Effector memory CD4-positive, alpha-beta T cell (primary cell): ENCODE results near the gene ZNF524.

Experiments used
- DNase-seq, 3 donors: peaks; one replicate each; pipeline ENCODE4 v3.0.0-alpha.2; 2020
- H3K27ac ChIP-seq: 2 replicates; pipeline ENCODE4 v1.7.0; 2013; ENCODE audit warnings: mild to moderate bottlenecking, low read length, moderate library complexity; ENCODE audit not compliant: insufficient read depth, poor library complexity, severe bottlenecking
- H3K27me3 ChIP-seq: replicated peaks from 2 replicates; pipeline ENCODE4 v1.7.0; 2013; ENCODE audit warnings: mild to moderate bottlenecking, low read length; ENCODE audit not compliant: insufficient read depth, control insufficient read depth, poor library complexity, severe bottlenecking
- H3K36me3 ChIP-seq: 2 replicates; pipeline ENCODE4 v1.7.0; 2013; ENCODE audit warnings: mild to moderate bottlenecking, low read length, moderate library complexity; ENCODE audit not compliant: control insufficient read depth, insufficient read depth
- H3K4me1 ChIP-seq: 2 replicates; pipeline ENCODE4 v1.7.0; 2013; ENCODE audit warnings: low read length, mild to moderate bottlenecking; ENCODE audit not compliant: control insufficient read depth, insufficient read depth, poor library complexity, severe bottlenecking
- H3K4me3 ChIP-seq: 2 replicates; pipeline ENCODE4 v1.7.0; 2013; ENCODE audit warnings: low read length, low read depth, mild to moderate bottlenecking; ENCODE audit not compliant: insufficient read depth, poor library complexity, severe bottlenecking
- H3K9me3 ChIP-seq: 2 replicates; pipeline ENCODE4 v1.7.0; 2013; ENCODE audit warnings: mild to moderate bottlenecking, low read length, moderate library complexity; ENCODE audit not compliant: control insufficient read depth

The ZNF524 gene

DNA sequence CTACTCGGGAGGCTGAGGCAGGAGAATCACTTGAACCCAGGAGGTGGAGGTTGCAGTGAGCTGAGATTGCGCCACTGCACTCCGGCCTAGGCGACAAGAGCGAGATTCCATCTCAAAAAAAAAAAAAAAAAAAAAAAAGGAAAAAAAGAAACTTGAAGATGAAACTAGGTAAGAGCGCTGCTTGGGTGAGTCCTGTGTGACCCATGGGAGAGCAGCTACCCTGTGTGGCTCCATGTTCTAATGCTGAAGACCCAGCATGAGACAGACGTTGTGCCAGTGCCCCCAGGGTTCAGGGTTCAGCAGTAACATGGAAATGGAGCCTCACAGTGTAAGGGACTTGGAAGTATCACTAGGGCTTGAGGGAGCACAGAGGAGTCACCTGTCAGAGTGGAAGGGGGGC is 18.3 kb downstream of the ZNF524 start:
- Histone ChIP-seq H3K9me3 (no peaks in the 10 kb centered on the region), H3K4me1 (no peaks in the 10 kb centered on the region), H3K27ac (no peak overlapping the region), H3K27me3 (no peaks in the 10 kb centered on the region), H3K4me3 (no peak overlapping the region), H3K36me3 (peaks cover 15% of the 10 kb centered on the region)
- DNase-seq: no peak

- no peak for DNase-seq
These were observed 19.2 kb downstream of the ZNF524 start for GRCh38 chr19:55619286-55619685.

GRCh38 chr19:55620410-55621204 is 20.5 kb downstream of the ZNF524 start:
- no peak for DNase-seq
- Histone ChIP-seq H3K9me3 (no peaks in the 10 kb centered on the region), H3K4me1 (no peaks in the 10 kb centered on the region), H3K27me3 (no peaks in the 10 kb centered on the region), H3K4me3 (no peak overlapping the region), H3K36me3 (peaks cover 15% of the 10 kb centered on the region), H3K27ac (no peak overlapping the region)

More at GRCh38 chr19:55619286-55619685, 19.2 kb downstream of the ZNF524 start:
- Histone ChIP-seq H3K9me3 (no peaks in the 10 kb centered on the region), H3K27ac (no peak overlapping the region), H3K27me3 (no peaks in the 10 kb centered on the region), H3K36me3 (peaks cover 15% of the 10 kb centered on the region), H3K4me3 (no peak overlapping the region), H3K4me1 (no peaks in the 10 kb centered on the region)

GRCh38 chr19:55621205-55621672 is 21.2 kb downstream of the ZNF524 start:
- Histone ChIP-seq H3K27ac (no peak overlapping the region), H3K4me1 (peaks cover 5% of the 10 kb centered on the region), H3K9me3 (no peaks in the 10 kb centered on the region), H3K4me3 (no peak overlapping the region), H3K36me3 (peaks cover 11% of the 10 kb centered on the region), H3K27me3 (no peaks in the 10 kb centered on the region)
- DNase-seq: no peak

DNA sequence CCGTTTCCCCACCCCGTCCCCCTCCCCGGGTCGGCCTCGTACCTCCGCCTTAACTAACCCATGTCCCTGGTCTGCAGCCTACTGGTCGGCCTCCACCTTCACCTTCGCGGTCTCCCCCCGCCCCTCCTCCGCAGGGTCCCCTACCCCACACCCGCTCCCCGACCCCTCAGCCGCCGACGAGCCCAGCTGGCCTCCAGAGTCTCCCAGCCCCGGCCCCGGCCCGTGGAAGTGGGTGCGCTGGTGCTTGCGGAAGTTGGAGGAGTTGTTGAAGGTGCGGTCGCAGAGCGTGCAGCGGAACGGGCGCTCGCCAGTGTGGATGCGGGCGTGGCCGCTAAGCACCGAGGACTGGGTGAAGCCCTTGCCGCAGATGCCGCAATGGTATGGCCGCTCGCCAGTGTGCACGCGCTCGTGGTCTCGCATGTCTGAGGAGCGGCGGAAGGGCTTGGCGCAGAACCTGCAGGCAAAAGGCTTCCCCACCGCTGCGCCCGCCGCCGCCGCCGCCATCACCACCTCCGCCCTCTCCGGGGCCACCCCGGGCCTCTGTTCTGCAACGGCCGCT is 21.7 kb downstream of the ZNF524 start:
- peaks cover 9% of the 10 kb centered on the region for H3K4me1 ChIP-seq
- H3K36me3 ChIP-seq: peaks cover 6% of the 10 kb centered on the region
- H3K27me3 ChIP-seq: no peaks in the 10 kb centered on the region
- H3K4me3 ChIP-seq: no peak overlapping the region
- no peaks in the 10 kb centered on the region for H3K9me3 ChIP-seq
- no peak for DNase-seq
- no peak overlapping the region for H3K27ac ChIP-seq

GRCh38 chr19:55622242-55622969 is 22.3 kb downstream of the ZNF524 start:
- Histone ChIP-seq H3K4me3 (no peak overlapping the region), H3K9me3 (no peaks in the 10 kb centered on the region), H3K36me3 (peaks cover 4% of the 10 kb centered on the region), H3K27me3 (no peaks in the 10 kb centered on the region), H3K4me1 (peaks cover 14% of the 10 kb centered on the region), H3K27ac (no peak overlapping the region)
- no peak for DNase-seq

DNA sequence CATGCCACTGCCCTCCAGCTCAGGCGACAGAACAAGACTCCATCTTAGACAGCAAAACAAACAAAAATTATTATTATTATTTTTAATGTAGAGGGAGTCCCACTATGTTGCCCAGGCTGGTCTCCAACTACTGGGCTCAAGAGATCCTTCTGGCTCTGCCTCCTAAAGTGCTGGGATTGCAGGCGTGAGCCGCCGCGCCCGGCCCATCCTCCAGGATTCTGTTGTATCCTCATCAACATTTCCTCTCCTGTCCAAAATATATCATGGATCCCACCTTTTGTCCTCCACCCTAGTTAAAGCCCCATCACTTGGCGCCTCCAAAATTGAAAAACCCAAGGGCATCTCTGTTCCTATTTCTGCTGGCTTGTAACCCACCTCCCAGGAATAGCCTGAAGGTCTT is 23.0 kb downstream of the ZNF524 start:
- Histone ChIP-seq H3K4me1 (peaks cover 14% of the 10 kb centered on the region), H3K27ac (no peak overlapping the region), H3K9me3 (no peaks in the 10 kb centered on the region), H3K4me3 (no peak overlapping the region), H3K36me3 (peaks cover 4% of the 10 kb centered on the region), H3K27me3 (no peaks in the 10 kb centered on the region)
- DNase-seq: no peak

DNA sequence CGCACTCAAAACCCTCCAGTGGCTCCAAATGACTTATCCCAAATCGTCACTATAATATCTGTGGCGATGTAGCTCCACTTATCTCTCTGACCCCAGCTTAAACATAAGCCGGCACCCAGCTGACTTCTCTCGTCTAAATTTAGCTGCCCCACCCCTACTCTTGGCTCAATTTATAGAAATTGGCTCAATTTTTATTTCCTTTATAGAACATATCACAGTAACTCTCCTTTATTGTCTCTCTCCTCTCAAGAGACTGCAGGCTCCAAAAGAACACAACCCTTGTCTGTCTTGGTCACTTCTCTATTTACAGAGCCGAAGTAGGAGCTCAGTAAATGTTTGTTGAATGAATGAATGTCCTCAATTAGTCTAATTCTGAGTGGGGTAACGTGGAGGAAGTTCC is 23.5 kb downstream of the ZNF524 start:
- no peak overlapping the region for H3K4me3 ChIP-seq
- no peak for DNase-seq
- no peaks in the 10 kb centered on the region for H3K27me3 ChIP-seq
- H3K4me1 ChIP-seq: peaks cover 14% of the 10 kb centered on the region
- peaks cover 4% of the 10 kb centered on the region for H3K36me3 ChIP-seq
- no peaks in the 10 kb centered on the region for H3K9me3 ChIP-seq
- no peak overlapping the region for H3K27ac ChIP-seq

- DNase-seq: peak; percentile 87 to 93 (median 93)
- no peaks in the 10 kb centered on the region for H3K27me3 ChIP-seq
- H3K4me1 ChIP-seq: peaks cover 14% of the 10 kb centered on the region
- peaks cover 4% of the 10 kb centered on the region for H3K36me3 ChIP-seq
- H3K4me3 ChIP-seq: peak within 1 kb of the TSS; percentile 83
- peak within 1 kb of the TSS; percentile 97 for H3K27ac ChIP-seq
- H3K9me3 ChIP-seq: no peaks in the 10 kb centered on the region
These were observed 24.3 kb downstream of the ZNF524 start, which contains the start of gene ZNF784 for GRCh38 chr19:55624109-55625003. ZNF784 (minus strand) TSS chr19:55624566; CDS start chr19:55624561, 5 bp downstream.
